Liver (tissue), 9 donors: Measurements from ENCODE around the gene EMCN. TPM values are rescaled to one million over a fixed set of nuclear protein-coding genes. Genes with fewer than 3 reads are reported as not detected.

Source experiments
- DNase-seq: peaks from one replicate; pipeline ENCODE4 v3.0.0-alpha.2; 2017; ENCODE audit warnings: low spot score
- H3K27ac ChIP-seq, 2 donors: one replicate each; pipeline ENCODE4 v1.7.0; 2013; ENCODE audit warnings: inconsistent platforms in 2 of 2, low read length in 2 of 2, control low read depth in 1 of 2, low read depth in 1 of 2, mild to moderate bottlenecking in 1 of 2
- H3K27me3 ChIP-seq, 4 donors: one replicate each; pipeline versions ENCODE4 v1.6.1 to v1.7.0; 2013; ENCODE audit warnings: low read length in 3 of 4, inconsistent platforms in 1 of 4, mild to moderate bottlenecking in 1 of 4, moderate library complexity in 1 of 4; ENCODE audit not compliant: control insufficient read depth in 4 of 4, insufficient read depth in 4 of 4
- H3K36me3 ChIP-seq, 4 donors: one replicate each; pipeline versions ENCODE4 v1.6.1 to v1.7.0; 2013; ENCODE audit warnings: low read length in 3 of 4, mild to moderate bottlenecking in 3 of 4, low read depth in 1 of 4, moderate library complexity in 1 of 4; ENCODE audit not compliant: control insufficient read depth in 4 of 4, insufficient read depth in 3 of 4
- H3K4me1 ChIP-seq, 4 donors: one replicate each; pipeline versions ENCODE4 v1.6.1 to v1.7.0; 2013; ENCODE audit warnings: low read length in 3 of 4, mild to moderate bottlenecking in 3 of 4, moderate library complexity in 1 of 4; ENCODE audit not compliant: control insufficient read depth in 4 of 4, insufficient read depth in 4 of 4
- H3K4me3 ChIP-seq, 3 donors: one replicate each; pipeline versions ENCODE4 v1.6.1 to v1.7.0; 2013; ENCODE audit warnings: low read length in 3 of 3, control low read depth in 1 of 3, low read depth in 1 of 3, mild to moderate bottlenecking in 1 of 3
- H3K9ac ChIP-seq, 2 donors: one replicate each; pipeline ENCODE4 v1.7.0; 2013; ENCODE audit warnings: low read length in 2 of 2, mild to moderate bottlenecking in 2 of 2, moderate library complexity in 2 of 2, control low read depth in 1 of 2, low read depth in 1 of 2
- H3K9me3 ChIP-seq, 4 donors: one replicate each; pipeline versions ENCODE4 v1.6.1 to v1.7.0; 2013; ENCODE audit warnings: low read length in 3 of 4; ENCODE audit not compliant: control insufficient read depth in 4 of 4
- EGR1 ChIP-seq, 2 donors: IDR thresholded peaks; 2 replicates each; pipeline ENCODE4 v1.6.1; 2016 to 2018; ENCODE audit warnings: antibody characterized with exemption in 2 of 2, low read depth in 2 of 2
- FOXA1 ChIP-seq: IDR thresholded peaks from 2 replicates; pipeline ENCODE4 v1.6.1; 2016; ENCODE audit warnings: antibody characterized with exemption
- GABPA ChIP-seq, 2 donors: IDR thresholded peaks in 1 of 2; conservative IDR thresholded peaks in 1 of 2; 2 replicates each; pipeline ENCODE4 v1.6.1; 2016; ENCODE audit warnings: antibody characterized with exemption in 2 of 2, mild to moderate bottlenecking in 1 of 2, moderate library complexity in 1 of 2
- JUND ChIP-seq, 2 donors: IDR thresholded peaks; 2 replicates each; pipeline ENCODE4 v1.6.1; 2016; ENCODE audit warnings: antibody characterized with exemption in 2 of 2
- NR2F2 ChIP-seq: IDR thresholded peaks from 2 replicates; pipeline ENCODE4 v1.6.1; 2016; ENCODE audit warnings: antibody characterized with exemption
- RAD21 ChIP-seq, 2 donors: IDR thresholded peaks; 2 replicates each; pipeline ENCODE4 v1.6.1; 2016; ENCODE audit warnings: antibody characterized with exemption in 2 of 2, mild to moderate bottlenecking in 2 of 2
- RXRA ChIP-seq, 2 donors: IDR thresholded peaks; 2 replicates each; pipeline ENCODE4 v1.6.1; 2017 to 2018; ENCODE audit warnings: antibody characterized with exemption in 2 of 2, mild to moderate bottlenecking in 1 of 2
- YY1 ChIP-seq: IDR thresholded peaks from 2 replicates; pipeline ENCODE4 v1.6.1; 2016; ENCODE audit warnings: antibody characterized with exemption, mild to moderate bottlenecking
- WGBS: extraction: QIAGEN DNeasy Blood & Tissue Kit; methylation state at CpG from one replicate; pipeline ENCODE4 v1.1.7; 2013; 5-methylcytosine and 5-hydroxymethylcytosine counted together
- polyA plus RNA-seq, 2 donors: library from polyadenylated mRNA; stranded (reverse) in 1 of 2; unstranded in 1 of 2; fragments of 200-250 nt in 1 of 2; fragments of >200 nt in 1 of 2; fragmentation: Nextera tagmentation in 1 of 2; extraction: Ambion mirVana in 1 of 2; gene quantifications; one replicate each; pipeline versions ENCODE4 v1.2.1 to v1.2.3, GENCODE V29; 2013 to 2015
- total RNA-seq, 2 donors: library from RNA; depleted of rRNA; stranded (reverse); fragments of >200 nt; gene quantifications; one replicate each; pipeline ENCODE4 v1.2.3, GENCODE V29; 2014
- TF ChIP-seq, protein P1 (sequence below): IDR thresholded peaks from 2 replicates; pipeline ENCODE4 v1.6.1; 2016; ENCODE audit warnings: antibody characterized with exemption
- TF ChIP-seq, protein P2 (sequence below): IDR thresholded peaks from 2 replicates; pipeline ENCODE4 v1.6.1; 2016; ENCODE audit warnings: antibody characterized with exemption
- TF ChIP-seq, protein P3 (sequence below): fragments of 150-350 bp; IDR thresholded peaks from 2 replicates; pipeline ENCODE4 v1.5.1; 2017; ENCODE audit warnings: improper control_type of control experiment, low read depth, low read length; ENCODE audit not compliant: missing input control
- TF ChIP-seq, protein P4 (sequence below): IDR thresholded peaks from 2 replicates; pipeline ENCODE4 v1.6.1; 2016; ENCODE audit warnings: antibody characterized with exemption
- donor health status: healthy.
- donor health status: healthy.
- donor health status: healthy.
- donor health status: healthy.
- donor health status: healthy.

EMCN gene
- total and polyA plus RNA-seq, 4 donors = 1.8 to 4.4 (median 2.5) TPM

DNA sequence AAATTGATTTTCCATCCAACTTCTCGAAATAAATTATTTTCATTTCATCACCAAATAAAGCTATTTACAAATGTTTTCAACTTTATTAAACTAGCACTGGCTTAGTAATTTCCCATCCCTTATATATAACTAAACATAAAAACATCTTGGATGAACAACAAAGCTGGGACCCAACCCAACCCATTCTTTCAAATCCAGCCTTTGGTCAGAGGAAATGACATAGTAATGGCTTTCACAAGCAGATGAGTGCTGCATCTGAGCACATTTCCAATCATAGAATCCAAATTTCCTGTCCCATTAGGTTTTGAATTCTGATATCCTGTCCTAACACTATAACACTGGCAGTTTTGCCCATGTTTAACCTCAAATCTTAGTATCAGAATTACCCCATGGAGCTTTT, 7.9 kb upstream of the EMCN start:
- no peaks in the 10 kb centered on the region for H3K27me3 ChIP-seq
- no peak overlapping the region for H3K9ac ChIP-seq
- H3K36me3 ChIP-seq = no peaks in the 10 kb centered on the region
- H3K4me3 ChIP-seq = no peak overlapping the region
- 43% methylated on average over 1 of the region's 1 CpG for WGBS
- DNase-seq = no peak
- no peak overlapping the region for H3K27ac ChIP-seq
- no peaks in the 10 kb centered on the region for H3K9me3 ChIP-seq
- TF ChIP-seq EGR1 (IDR thresholded peaks at IDR 0.05; ENCODE audit: low read depth in 2 of 2) = no peak
- TF ChIP-seq YY1 = no peak
- no peaks in the 10 kb centered on the region for H3K4me1 ChIP-seq

DNA sequence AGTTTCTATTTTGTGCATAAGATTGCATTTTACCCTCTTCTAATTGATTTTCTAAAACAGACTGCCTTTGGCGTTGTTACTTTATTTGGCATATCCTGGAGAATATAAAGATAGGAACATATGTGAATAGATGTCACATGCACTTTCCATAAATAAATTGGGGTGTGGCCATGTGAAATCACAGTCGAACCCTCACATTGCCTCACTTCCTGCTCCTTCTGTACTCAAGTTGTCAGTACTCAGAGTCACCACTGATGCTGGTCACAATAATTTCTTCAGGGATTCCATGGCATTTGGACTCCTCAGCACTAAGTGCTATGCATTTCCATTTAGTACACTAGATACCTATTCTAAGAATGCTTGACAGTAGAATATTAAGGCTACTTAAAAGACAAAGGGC, 1.4 kb upstream of the EMCN start:
- H3K36me3 ChIP-seq = no peaks in the 10 kb centered on the region
- no peak overlapping the region for H3K9ac ChIP-seq
- H3K9me3 ChIP-seq = no peaks in the 10 kb centered on the region
- no peaks in the 10 kb centered on the region for H3K4me1 ChIP-seq
- no peak for DNase-seq
- H3K4me3 ChIP-seq = no peak overlapping the region
- H3K27ac ChIP-seq = no peak overlapping the region
- TF ChIP-seq GABPA (IDR thresholded peaks at IDR 0.05 in 1 of 2, conservative IDR thresholded peaks at IDR 0.05 in 1 of 2) = no peak
- TF ChIP-seq FOXA1 = no peak
- no peak for TF ChIP-seq JUND (IDR thresholded peaks at IDR 0.05)
- TF ChIP-seq, protein P1, sequence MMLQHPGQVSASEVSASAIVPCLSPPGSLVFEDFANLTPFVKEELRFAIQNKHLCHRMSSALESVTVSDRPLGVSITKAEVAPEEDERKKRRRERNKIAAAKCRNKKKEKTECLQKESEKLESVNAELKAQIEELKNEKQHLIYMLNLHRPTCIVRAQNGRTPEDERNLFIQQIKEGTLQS = no peak
- TF ChIP-seq, protein P2, sequence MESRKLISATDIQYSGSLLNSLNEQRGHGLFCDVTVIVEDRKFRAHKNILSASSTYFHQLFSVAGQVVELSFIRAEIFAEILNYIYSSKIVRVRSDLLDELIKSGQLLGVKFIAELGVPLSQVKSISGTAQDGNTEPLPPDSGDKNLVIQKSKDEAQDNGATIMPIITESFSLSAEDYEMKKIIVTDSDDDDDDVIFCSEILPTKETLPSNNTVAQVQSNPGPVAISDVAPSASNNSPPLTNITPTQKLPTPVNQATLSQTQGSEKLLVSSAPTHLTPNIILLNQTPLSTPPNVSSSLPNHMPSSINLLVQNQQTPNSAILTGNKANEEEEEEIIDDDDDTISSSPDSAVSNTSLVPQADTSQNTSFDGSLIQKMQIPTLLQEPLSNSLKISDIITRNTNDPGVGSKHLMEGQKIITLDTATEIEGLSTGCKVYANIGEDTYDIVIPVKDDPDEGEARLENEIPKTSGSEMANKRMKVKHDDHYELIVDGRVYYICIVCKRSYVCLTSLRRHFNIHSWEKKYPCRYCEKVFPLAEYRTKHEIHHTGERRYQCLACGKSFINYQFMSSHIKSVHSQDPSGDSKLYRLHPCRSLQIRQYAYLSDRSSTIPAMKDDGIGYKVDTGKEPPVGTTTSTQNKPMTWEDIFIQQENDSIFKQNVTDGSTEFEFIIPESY = no peak
- TF ChIP-seq RAD21 (IDR thresholded peaks at IDR 0.05) = no peak
- TF ChIP-seq, protein P3, sequence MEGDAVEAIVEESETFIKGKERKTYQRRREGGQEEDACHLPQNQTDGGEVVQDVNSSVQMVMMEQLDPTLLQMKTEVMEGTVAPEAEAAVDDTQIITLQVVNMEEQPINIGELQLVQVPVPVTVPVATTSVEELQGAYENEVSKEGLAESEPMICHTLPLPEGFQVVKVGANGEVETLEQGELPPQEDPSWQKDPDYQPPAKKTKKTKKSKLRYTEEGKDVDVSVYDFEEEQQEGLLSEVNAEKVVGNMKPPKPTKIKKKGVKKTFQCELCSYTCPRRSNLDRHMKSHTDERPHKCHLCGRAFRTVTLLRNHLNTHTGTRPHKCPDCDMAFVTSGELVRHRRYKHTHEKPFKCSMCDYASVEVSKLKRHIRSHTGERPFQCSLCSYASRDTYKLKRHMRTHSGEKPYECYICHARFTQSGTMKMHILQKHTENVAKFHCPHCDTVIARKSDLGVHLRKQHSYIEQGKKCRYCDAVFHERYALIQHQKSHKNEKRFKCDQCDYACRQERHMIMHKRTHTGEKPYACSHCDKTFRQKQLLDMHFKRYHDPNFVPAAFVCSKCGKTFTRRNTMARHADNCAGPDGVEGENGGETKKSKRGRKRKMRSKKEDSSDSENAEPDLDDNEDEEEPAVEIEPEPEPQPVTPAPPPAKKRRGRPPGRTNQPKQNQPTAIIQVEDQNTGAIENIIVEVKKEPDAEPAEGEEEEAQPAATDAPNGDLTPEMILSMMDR = no peak
- TF ChIP-seq, protein P4, sequence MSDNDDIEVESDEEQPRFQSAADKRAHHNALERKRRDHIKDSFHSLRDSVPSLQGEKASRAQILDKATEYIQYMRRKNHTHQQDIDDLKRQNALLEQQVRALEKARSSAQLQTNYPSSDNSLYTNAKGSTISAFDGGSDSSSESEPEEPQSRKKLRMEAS = no peak
- H3K27me3 ChIP-seq = no peaks in the 10 kb centered on the region
- 47% methylated on average over 2 of the region's 2 CpGs for WGBS

DNA sequence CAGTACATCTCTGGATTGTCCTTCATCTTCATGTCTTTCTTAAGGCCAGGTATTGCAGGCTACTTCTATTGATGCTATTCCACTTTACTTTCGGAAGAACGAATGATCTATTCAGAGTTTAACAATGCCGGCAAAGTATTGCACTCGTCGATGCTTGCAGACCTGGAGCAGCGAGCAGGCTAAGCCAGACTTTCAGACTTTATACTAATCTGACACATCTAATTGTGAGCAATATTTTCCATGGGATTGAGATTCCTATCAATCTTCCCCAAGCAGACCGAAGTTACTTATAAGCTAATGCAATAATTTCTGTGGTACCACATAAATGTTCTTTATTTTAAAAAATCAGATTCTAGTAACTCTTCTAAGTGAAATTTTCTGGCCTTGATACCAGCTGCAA, 1.6 kb downstream of the EMCN start:
- WGBS = 69% methylated on average over 7 of the region's 7 CpGs
- H3K27ac ChIP-seq = no peak overlapping the region
- H3K27me3 ChIP-seq = peaks cover 0 to 3% (median 0%) of the 10 kb centered on the region in 4 donors
- DNase-seq = no peak
- no peaks in the 10 kb centered on the region for H3K9me3 ChIP-seq
- TF ChIP-seq NR2F2 = no peak
- TF ChIP-seq RXRA (IDR thresholded peaks at IDR 0.05) = no peak
- no peak for TF ChIP-seq EGR1 (IDR thresholded peaks at IDR 0.05; ENCODE audit: low read depth in 2 of 2)
- no peaks in the 10 kb centered on the region for H3K4me1 ChIP-seq
- no peak overlapping the region for H3K9ac ChIP-seq
- H3K4me3 ChIP-seq = no peak overlapping the region
- H3K36me3 ChIP-seq = no peaks in the 10 kb centered on the region
